ENCODE data around the gene ATP6V0D1. TPM values are rescaled to one million over a fixed set of nuclear protein-coding genes. Genes with fewer than 3 reads are reported as not detected.
A peak's percentile ranks its signal among the peaks of the same experiment; 100 is the strongest.

ATP6V0D1 gene
- polyA plus RNA-seq, 1 of the 3 experiments (the other 2 are of a cell fraction): 135 TPM

DNA sequence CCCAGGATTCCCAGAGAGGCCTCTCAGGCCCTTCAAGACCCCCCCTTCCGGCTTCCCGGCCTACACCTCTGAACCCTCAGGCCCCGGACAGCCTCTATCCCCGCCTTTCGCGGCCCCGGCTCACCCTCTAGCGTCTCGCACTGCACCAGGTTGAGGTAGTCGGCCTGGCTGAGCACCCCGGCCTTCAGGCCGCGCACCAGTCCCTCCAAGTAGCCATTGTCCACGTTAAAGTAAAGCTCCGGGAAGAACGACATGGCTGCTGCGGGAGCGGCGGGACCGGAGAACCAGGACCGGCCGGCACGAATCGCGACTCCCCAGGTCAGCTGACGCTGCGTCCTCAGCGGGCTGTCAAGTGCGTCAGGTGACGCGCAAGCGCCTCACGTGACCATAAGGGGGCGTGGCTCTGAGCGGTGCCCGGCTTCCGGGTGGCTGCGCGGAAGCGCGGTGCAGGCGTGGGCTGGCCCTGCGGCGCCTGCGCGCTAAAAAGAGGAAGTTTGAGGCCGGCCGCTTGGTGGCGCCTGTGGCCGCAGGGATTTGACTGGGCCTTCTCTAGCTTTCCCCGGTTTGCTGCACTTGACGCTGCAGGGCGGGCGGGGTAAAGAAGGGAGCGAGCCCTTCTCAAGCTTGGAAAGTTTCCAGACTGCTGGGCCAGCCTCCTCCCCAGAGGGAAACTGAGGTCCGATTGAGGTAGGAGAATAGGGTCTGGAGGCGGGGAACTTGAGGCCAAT lies at the start of gene ATP6V0D1 (continued):
- TF ChIP-seq, protein P1, sequence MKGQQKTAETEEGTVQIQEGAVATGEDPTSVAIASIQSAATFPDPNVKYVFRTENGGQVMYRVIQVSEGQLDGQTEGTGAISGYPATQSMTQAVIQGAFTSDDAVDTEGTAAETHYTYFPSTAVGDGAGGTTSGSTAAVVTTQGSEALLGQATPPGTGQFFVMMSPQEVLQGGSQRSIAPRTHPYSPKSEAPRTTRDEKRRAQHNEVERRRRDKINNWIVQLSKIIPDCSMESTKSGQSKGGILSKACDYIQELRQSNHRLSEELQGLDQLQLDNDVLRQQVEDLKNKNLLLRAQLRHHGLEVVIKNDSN (IDR thresholded peaks at IDR 0.05; ENCODE audit: borderline replicate concordance, low read depth): peak; percentile 100
- TF ChIP-seq ELF1 (IDR thresholded peaks at IDR 0.05) (peak; percentile 99), RFX5 (IDR thresholded peaks at IDR 0.05; ENCODE audit: low read length) (no peak), FOXJ3 (CRISPR knock-in tag; IDR thresholded peaks at IDR 0.05) (no peak), JUND (IDR thresholded peaks at IDR 0.05) (no peak), SMC3 (IDR thresholded peaks at IDR 0.05; ENCODE audit: low read depth, low read length) (peak; percentile 30; the same call in 1 of the 2 replicates), GATA2 (CRISPR knock-in tag; IDR thresholded peaks at IDR 0.05) (no peak), RCOR1 (IDR thresholded peaks at IDR 0.05; ENCODE audit: low read length) (peak; percentile 80), EZH2phosphoT487 (IDR thresholded peaks at IDR 0.05; ENCODE audit: borderline replicate concordance, low read depth) (no peak), TAF1 (IDR thresholded peaks at IDR 0.05; ENCODE audit: borderline replicate concordance, low read depth, low read length) (peak; percentile 55), TEAD4 (IDR thresholded peaks at IDR 0.05; ENCODE audit: borderline replicate concordance, insufficient read depth) (no peak), MXI1 (IDR thresholded peaks at IDR 0.05; ENCODE audit: low read depth, low read length) (peak; percentile 94), MEF2A (IDR thresholded peaks at IDR 0.05; ENCODE audit: borderline replicate concordance, low read depth) (no peak), CHD2 (IDR thresholded peaks at IDR 0.05; ENCODE audit: low read length, partially characterized antibody) (peak; percentile 66)

DNA sequence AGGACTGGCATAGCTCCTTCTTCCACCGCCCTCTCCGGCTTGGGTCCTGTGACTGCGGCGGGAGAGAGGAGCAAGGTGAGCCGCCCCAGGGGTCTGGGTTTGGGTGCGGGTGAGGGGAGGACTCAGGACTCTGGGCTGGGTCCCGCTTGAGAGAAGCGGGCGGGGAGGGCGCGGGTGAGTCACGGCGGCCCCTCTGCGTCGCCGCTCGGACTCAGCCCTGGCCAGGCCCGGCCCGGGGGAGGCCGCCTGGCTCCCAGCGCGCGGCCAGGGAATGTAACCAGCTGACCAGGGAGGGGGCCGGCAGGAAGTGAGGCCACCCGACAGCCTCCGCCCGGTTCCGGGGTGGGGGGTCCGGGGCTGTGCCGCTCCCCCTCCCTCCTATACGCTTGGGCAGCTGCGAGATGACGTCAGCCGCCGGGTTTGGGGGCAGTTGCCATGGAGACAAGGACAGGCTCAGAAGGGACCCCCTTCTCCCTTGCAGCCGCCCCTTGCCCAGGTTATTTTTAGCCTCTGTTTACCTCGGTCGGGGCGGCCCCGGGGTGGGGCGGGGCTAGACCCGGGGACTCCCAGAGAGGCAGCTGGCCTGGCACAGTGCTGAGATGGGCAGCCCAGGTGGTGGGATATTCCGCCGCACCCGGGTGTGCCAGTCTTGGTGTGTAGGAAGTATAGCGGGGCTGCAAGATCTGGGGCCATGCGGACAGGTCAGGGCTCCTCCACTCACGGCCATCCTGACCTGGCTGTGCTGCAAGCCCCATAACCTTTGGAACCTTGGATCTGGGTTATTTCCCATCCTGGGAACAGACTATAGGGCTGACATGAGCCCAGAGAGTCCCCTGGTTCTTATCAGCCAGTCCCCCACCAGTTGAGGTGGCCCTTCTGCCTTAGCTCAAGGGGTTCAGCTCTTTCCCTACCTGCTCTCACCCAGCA lies 49.3 kb upstream of the ATP6V0D1 start:
- DNase-seq: peak; percentile 89
- Histone ChIP-seq H2AFZ (ENCODE audit: low read depth) (no peak overlapping the region), H3K9me2 (no peaks in the 10 kb centered on the region), H3K4me2 (peak overlapping the region; percentile 96), H3K27me3 (ENCODE audit: insufficient read depth) (no peaks in the 10 kb centered on the region), H4K20me1 (ENCODE audit: insufficient read depth) (peaks cover 50% of the 10 kb centered on the region), H3K4me3 (ENCODE audit: low read depth in 2 of 2, low read length in 1 of 2) (peak overlapping the region; percentile 77 to 99), H3K27ac (ENCODE audit: low read depth in 2 of 2, low read length in 1 of 2) (peak overlapping the region; percentile 83; a peak in 3 of 4 replicates), H3K9ac (peak overlapping the region; percentile 88), H3K9me3 (no peaks in the 10 kb centered on the region), H3K4me1 (ENCODE audit: control insufficient read depth in 1 of 2, insufficient read depth in 2 of 2, low read depth in 1 of 2, low read length in 1 of 2) (peaks cover 21% of the 10 kb centered on the region in 2 experiments; a peak in 3 of 4 replicates), H3K79me2 (ENCODE audit: insufficient read depth) (peaks cover 63% of the 10 kb centered on the region), H3K36me3 (replicated peaks in 1 of 2; ENCODE audit: control insufficient read depth in 1 of 2, insufficient read depth in 2 of 2, low read length in 1 of 2) (peaks cover 0 to 4% of the 10 kb centered on the region in 2 experiments), H3F3A (replicated peaks; ENCODE audit: insufficient read depth) (peaks cover 20% of the 10 kb centered on the region)
- WGBS (ENCODE audit: low lambda C conversion rate): 16% methylated on average over 18 of the region's 48 CpGs
- ChIA-PET CTCF (interaction anchor here (0.9 to 6.6 kb wide), 17 partner anchors 9 to 184 kb away, joined by 3 to 60 read pairs (median 5); partner anchors contain the start of genes ATP6V0D1, C16orf86, CARMIL2 and CTCF), POLR2A (interaction anchor here (1.0 to 2.5 kb wide), 5 partner anchors 9 to 315 kb away, joined by 3 to 10 read pairs (median 7); partner anchors contain the start of genes ACD, C16orf86, CTCF and ENKD1)
- TF ChIP-seq GABPA (IDR thresholded peaks at IDR 0.05; ENCODE audit: low read depth) (peak; percentile 72), MXI1 (IDR thresholded peaks at IDR 0.05; ENCODE audit: low read depth, low read length) (peak; percentile 10; the same call in 1 of the 2 replicates), POLR2AphosphoS5 (IDR thresholded peaks at IDR 0.05; ENCODE audit: low read depth, low read length) (no peak), RCOR1 (IDR thresholded peaks at IDR 0.05; ENCODE audit: low read length) (no peak), TAF1 (IDR thresholded peaks at IDR 0.05; ENCODE audit: borderline replicate concordance, low read depth, low read length) (peak; percentile 44), EP300 (IDR thresholded peaks at IDR 0.05; ENCODE audit: borderline replicate concordance in 1 of 2, low read depth in 1 of 2, low read length in 1 of 2) (0 out of 4 replicates have a peak, but pooled peaks of 1 of the 2 experiments have one; percentile 6), FOSL2 (IDR thresholded peaks at IDR 0.05; ENCODE audit: borderline replicate concordance, low read depth) (peak; percentile 19; the same call in 1 of the 2 replicates), RFX5 (IDR thresholded peaks at IDR 0.05; ENCODE audit: low read length) (peak; percentile 47; the same call in 1 of the 2 replicates)
- TF ChIP-seq, protein P2, sequence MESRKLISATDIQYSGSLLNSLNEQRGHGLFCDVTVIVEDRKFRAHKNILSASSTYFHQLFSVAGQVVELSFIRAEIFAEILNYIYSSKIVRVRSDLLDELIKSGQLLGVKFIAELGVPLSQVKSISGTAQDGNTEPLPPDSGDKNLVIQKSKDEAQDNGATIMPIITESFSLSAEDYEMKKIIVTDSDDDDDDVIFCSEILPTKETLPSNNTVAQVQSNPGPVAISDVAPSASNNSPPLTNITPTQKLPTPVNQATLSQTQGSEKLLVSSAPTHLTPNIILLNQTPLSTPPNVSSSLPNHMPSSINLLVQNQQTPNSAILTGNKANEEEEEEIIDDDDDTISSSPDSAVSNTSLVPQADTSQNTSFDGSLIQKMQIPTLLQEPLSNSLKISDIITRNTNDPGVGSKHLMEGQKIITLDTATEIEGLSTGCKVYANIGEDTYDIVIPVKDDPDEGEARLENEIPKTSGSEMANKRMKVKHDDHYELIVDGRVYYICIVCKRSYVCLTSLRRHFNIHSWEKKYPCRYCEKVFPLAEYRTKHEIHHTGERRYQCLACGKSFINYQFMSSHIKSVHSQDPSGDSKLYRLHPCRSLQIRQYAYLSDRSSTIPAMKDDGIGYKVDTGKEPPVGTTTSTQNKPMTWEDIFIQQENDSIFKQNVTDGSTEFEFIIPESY (IDR thresholded peaks at IDR 0.05; ENCODE audit: borderline replicate concordance, low read depth): no peak
- TF ChIP-seq, protein P1 (IDR thresholded peaks at IDR 0.05; ENCODE audit: borderline replicate concordance, low read depth): 0 out of 2 replicates have a peak, but pooled peaks have one; percentile 64
- TF ChIP-seq, protein P3, sequence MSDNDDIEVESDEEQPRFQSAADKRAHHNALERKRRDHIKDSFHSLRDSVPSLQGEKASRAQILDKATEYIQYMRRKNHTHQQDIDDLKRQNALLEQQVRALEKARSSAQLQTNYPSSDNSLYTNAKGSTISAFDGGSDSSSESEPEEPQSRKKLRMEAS (IDR thresholded peaks at IDR 0.05; ENCODE audit: low read depth): peak; percentile 21; the same call in 1 of the 2 replicates
- TF ChIP-seq, protein P4, sequence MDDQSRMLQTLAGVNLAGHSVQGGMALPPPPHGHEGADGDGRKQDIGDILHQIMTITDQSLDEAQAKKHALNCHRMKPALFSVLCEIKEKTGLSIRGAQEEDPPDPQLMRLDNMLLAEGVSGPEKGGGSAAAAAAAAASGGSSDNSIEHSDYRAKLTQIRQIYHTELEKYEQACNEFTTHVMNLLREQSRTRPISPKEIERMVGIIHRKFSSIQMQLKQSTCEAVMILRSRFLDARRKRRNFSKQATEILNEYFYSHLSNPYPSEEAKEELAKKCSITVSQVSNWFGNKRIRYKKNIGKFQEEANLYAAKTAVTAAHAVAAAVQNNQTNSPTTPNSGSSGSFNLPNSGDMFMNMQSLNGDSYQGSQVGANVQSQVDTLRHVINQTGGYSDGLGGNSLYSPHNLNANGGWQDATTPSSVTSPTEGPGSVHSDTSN (IDR thresholded peaks at IDR 0.05): 0 out of 2 replicates have a peak, but pooled peaks have one; percentile 12

Measured in SK-N-SH (cell line).